HFFc6 (cell line): ENCODE data around the gene REELD1. TPM values are rescaled to one million over a fixed set of nuclear protein-coding genes. Genes with fewer than 3 reads are reported as not detected.

ENCODE experiments used
- DNase-seq: peaks from one replicate; pipeline ENCODE4 v3.0.0-alpha.2; 2018
- H3K27ac Mint-ChIP-seq: 2 replicates; pipeline ENCODE4 v1.8.0; 2020; ENCODE audit warnings: mild to moderate bottlenecking, mixed read lengths
- H3K27me3 Mint-ChIP-seq: 2 replicates; pipeline ENCODE4 v1.8.0; 2021; ENCODE audit warnings: mild to moderate bottlenecking, moderate library complexity, mixed read lengths; ENCODE audit not compliant: insufficient read depth
- H3K36me3 Mint-ChIP-seq: 2 replicates; pipeline ENCODE4 v1.8.0; 2021; ENCODE audit warnings: low read depth, mixed read lengths
- H3K4me1 Mint-ChIP-seq: 2 replicates; pipeline ENCODE4 v1.8.0; 2020; ENCODE audit warnings: low read depth, mixed read lengths
- H3K4me3 Mint-ChIP-seq: 2 replicates; pipeline ENCODE4 v1.8.0; 2020; ENCODE audit warnings: mild to moderate bottlenecking, moderate library complexity, mixed read lengths
- H3K9me3 Mint-ChIP-seq: 2 replicates; pipeline ENCODE4 v1.8.0; 2020; ENCODE audit warnings: mild to moderate bottlenecking, mixed read lengths
- total RNA-seq, 6 experiments: library from RNA; stranded (reverse); fragmentation: NEBNext Ultra II Directional; extraction: Animal tissue kit (Norgen Biotek cat#: 25700); gene quantifications; 2 replicates in 1 of 6; 3 replicates in 5 of 6; pipeline ENCODE4 v1.2.3, GENCODE V29; 2021
- TF ChIP-seq, protein P1 (sequence below): fragments of 200-600 bp; sonication (generic); IDR thresholded peaks from 2 replicates; pipeline ENCODE4 v1.5.0; 2021; ENCODE audit warnings: antibody characterized with exemption, mild to moderate bottlenecking

REELD1 gene
- total RNA-seq, 6 experiments from 2014 or later: not detected

- Mint-ChIP-seq H3K4me1 (peaks cover 47% of the 10 kb centered on the region), H3K27ac (peak overlapping the region; percentile 86), H3K36me3 (no peaks in the 10 kb centered on the region), H3K27me3 (no peaks in the 10 kb centered on the region; the same call in 1 of the 2 replicates), H3K9me3 (no peaks in the 10 kb centered on the region), H3K4me3 (peak overlapping the region; percentile 85)
- no peak for DNase-seq
- TF ChIP-seq, protein P1, sequence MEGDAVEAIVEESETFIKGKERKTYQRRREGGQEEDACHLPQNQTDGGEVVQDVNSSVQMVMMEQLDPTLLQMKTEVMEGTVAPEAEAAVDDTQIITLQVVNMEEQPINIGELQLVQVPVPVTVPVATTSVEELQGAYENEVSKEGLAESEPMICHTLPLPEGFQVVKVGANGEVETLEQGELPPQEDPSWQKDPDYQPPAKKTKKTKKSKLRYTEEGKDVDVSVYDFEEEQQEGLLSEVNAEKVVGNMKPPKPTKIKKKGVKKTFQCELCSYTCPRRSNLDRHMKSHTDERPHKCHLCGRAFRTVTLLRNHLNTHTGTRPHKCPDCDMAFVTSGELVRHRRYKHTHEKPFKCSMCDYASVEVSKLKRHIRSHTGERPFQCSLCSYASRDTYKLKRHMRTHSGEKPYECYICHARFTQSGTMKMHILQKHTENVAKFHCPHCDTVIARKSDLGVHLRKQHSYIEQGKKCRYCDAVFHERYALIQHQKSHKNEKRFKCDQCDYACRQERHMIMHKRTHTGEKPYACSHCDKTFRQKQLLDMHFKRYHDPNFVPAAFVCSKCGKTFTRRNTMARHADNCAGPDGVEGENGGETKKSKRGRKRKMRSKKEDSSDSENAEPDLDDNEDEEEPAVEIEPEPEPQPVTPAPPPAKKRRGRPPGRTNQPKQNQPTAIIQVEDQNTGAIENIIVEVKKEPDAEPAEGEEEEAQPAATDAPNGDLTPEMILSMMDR: no peak
Measured at GRCh38 chr4:146176891-146177290, 37.4 kb upstream of the REELD1 start.

DNA sequence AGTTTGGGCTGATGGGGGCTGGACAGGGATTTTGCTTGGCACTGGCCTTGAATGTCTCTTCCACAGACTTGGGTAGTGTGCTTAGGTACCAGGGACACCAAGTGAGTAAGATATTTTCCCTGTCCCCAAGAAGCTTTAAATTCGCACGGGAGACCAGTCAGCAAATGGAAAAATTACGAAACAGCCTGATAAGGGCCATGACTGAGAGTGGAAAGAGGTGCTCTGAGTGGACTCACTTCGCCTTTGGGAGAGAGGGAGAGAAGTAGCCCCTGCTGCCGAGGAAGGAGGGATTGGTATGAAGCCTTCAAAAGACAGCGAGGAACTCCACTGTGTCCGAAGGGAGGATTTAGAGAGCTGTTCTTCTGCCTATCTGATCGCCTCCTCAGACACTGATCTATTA is 36.2 kb upstream of the REELD1 start:
- Mint-ChIP-seq H3K4me1 (peaks cover 47% of the 10 kb centered on the region), H3K36me3 (no peaks in the 10 kb centered on the region), H3K9me3 (no peaks in the 10 kb centered on the region), H3K27ac (no peak overlapping the region), H3K27me3 (no peaks in the 10 kb centered on the region; the same call in 1 of the 2 replicates), H3K4me3 (peak overlapping the region; percentile 22; the same call in 1 of the 2 replicates)
- DNase-seq: no peak
- TF ChIP-seq, protein P1: no peak

- Mint-ChIP-seq H3K9me3 (no peaks in the 10 kb centered on the region), H3K27ac (no peak overlapping the region), H3K27me3 (no peaks in the 10 kb centered on the region; the same call in 1 of the 2 replicates), H3K4me1 (peaks cover 47% of the 10 kb centered on the region), H3K4me3 (no peak overlapping the region), H3K36me3 (no peaks in the 10 kb centered on the region)
- DNase-seq: no peak
- TF ChIP-seq, protein P1: no peak
Measured at GRCh38 chr4:146179784-146180370, 34.5 kb upstream of the REELD1 start.

GRCh38 chr4:146182443-146182842 is 31.9 kb upstream of the REELD1 start:
- no peak for DNase-seq
- Mint-ChIP-seq H3K36me3 (0 out of 2 replicates have a peak, but pooled peaks cover 6% of the 10 kb centered on the region), H3K4me3 (no peak overlapping the region), H3K27ac (no peak overlapping the region), H3K9me3 (no peaks in the 10 kb centered on the region), H3K27me3 (no peaks in the 10 kb centered on the region; the same call in 1 of the 2 replicates), H3K4me1 (peaks cover 31% of the 10 kb centered on the region)
- TF ChIP-seq, protein P1: no peak

DNA sequence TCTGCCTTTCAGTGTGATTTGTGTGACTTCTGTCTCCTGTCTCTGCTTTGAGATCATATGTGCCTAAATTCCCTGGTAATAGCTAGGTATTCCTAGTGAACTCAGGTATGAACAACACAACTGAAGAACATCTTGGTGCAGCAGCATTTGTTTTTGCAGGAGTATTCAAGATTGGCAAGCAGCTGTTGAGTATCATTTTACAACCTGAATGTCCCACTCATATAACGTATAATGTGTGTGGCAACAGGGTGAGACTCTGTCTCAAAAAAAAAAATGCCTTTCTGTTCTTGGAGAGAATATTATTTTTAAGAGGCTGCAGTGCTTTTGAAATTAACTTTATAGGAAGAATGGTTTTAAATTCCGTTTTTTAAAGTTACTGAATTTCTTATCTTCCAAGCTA is 31.1 kb upstream of the REELD1 start:
- H3K27me3 Mint-ChIP-seq: no peaks in the 10 kb centered on the region; the same call in 1 of the 2 replicates
- H3K4me3 Mint-ChIP-seq: no peak overlapping the region
- H3K27ac Mint-ChIP-seq: no peak overlapping the region
- no peaks in the 10 kb centered on the region for H3K9me3 Mint-ChIP-seq
- H3K4me1 Mint-ChIP-seq: peaks cover 27% of the 10 kb centered on the region
- H3K36me3 Mint-ChIP-seq: peaks cover 9% of the 10 kb centered on the region
- no peak for DNase-seq
- TF ChIP-seq, protein P1: no peak
